IMR-90 (cell line): Measurements from ENCODE around the gene PCBP4. TPM values are rescaled to one million over a fixed set of nuclear protein-coding genes. Genes with fewer than 3 reads are reported as not detected.

Experiments
- ATAC-seq: fragments of 200-7000 bp; cut with Tn5 transposase; 2 replicates; pipeline ENCODE4 v1.9.1; 2020; ENCODE audit warnings: low read depth, mild to moderate bottlenecking, moderate library complexity
- BruUV-seq: library from RNA; stranded (reverse); fragments of 400-500 nt; replicated peaks from 2 replicates; lab custom pipeline; 2021; lab: Mats Ljungman, UMichigan
- CTCF ChIA-PET: fragments of 300-600 bp; formaldehyde crosslinking; extraction: SDS; loops from one replicate; lab custom pipeline; 2021; ENCODE audit warnings: antibody characterized with exemption; lab: Yijun Ruan, JAX
- POLR2A ChIA-PET: fragments of 300-600 bp; sonication (Branson Sonifier 250); formaldehyde crosslinking; loops from one replicate; lab custom pipeline; 2022; ENCODE audit warnings: antibody characterized with exemption; ENCODE audit not compliant: unreplicated experiment; lab: Charles Lee
- DNase-seq: peaks from one replicate; pipeline ENCODE4 v3.0.0; 2013
- H2AFZ ChIP-seq: replicated peaks from 2 replicates; pipeline ENCODE3; 2013; ENCODE audit warnings: low read length, mild to moderate bottlenecking; ENCODE audit not compliant: poor library complexity
- H2AK5ac ChIP-seq: 2 replicates; pipeline ENCODE4 v1.6.1; 2013; ENCODE audit warnings: low read depth, low read length, inconsistent platforms
- H2AK9ac ChIP-seq: replicated peaks from 2 replicates; pipeline ENCODE3; 2013; ENCODE audit warnings: mild to moderate bottlenecking, low read depth, low read length, moderate library complexity; ENCODE audit not compliant: poor library complexity
- H2BK120ac ChIP-seq: 2 replicates; pipeline ENCODE4 v1.6.1; 2013; ENCODE audit warnings: low read depth, low read length, inconsistent platforms
- H2BK15ac ChIP-seq: 3 replicates; pipeline ENCODE4 v1.6.1; 2013; ENCODE audit warnings: low read depth, low read length, inconsistent platforms
- H2BK20ac ChIP-seq: 2 replicates; pipeline ENCODE4 v1.6.1; 2013; ENCODE audit warnings: low read depth, mild to moderate bottlenecking, inconsistent platforms, low read length, moderate library complexity
- H2BK5ac ChIP-seq: 2 replicates; pipeline ENCODE4 v1.6.1; 2013; ENCODE audit warnings: mild to moderate bottlenecking, low read depth, low read length, inconsistent platforms; ENCODE audit not compliant: poor library complexity, severe bottlenecking
- H3K14ac ChIP-seq: replicated peaks from 2 replicates; pipeline ENCODE4 v1.6.1; 2013; ENCODE audit warnings: low read depth, low read length, inconsistent platforms
- H3K18ac ChIP-seq: 2 replicates; pipeline ENCODE4 v1.6.1; 2013; ENCODE audit warnings: low read depth, low read length, control low read depth
- H3K23ac ChIP-seq: 2 replicates; pipeline ENCODE4 v1.6.1; 2013; ENCODE audit warnings: low read depth, low read length, inconsistent platforms
- H3K27ac ChIP-seq: 2 replicates; pipeline ENCODE4 v1.5.1; 2013; ENCODE audit warnings: mild to moderate bottlenecking, control low read depth, low read length; ENCODE audit not compliant: insufficient read depth
- H3K27me3 ChIP-seq: 2 replicates; pipeline ENCODE4 v1.6.1; 2013; ENCODE audit warnings: low read length; ENCODE audit not compliant: control insufficient read depth, insufficient read depth
- H3K36me3 ChIP-seq: 2 replicates; pipeline ENCODE4 v1.6.1; 2013; ENCODE audit warnings: low read length, mixed read lengths; ENCODE audit not compliant: control insufficient read depth, insufficient read depth
- H3K4ac ChIP-seq: 2 replicates; pipeline ENCODE4 v1.6.1; 2013; ENCODE audit warnings: low read depth, low read length, inconsistent platforms
- H3K4me1 ChIP-seq: 2 replicates; pipeline ENCODE4 v1.6.1; 2013; ENCODE audit warnings: low read length, mixed read lengths; ENCODE audit not compliant: control insufficient read depth, insufficient read depth
- H3K4me2 ChIP-seq: 2 replicates; pipeline ENCODE4 v1.6.1; 2013; ENCODE audit warnings: low read depth, mild to moderate bottlenecking, control low read depth, low read length, moderate library complexity
- H3K4me3 ChIP-seq: 2 replicates; pipeline ENCODE4 v1.5.1; 2013; ENCODE audit warnings: low read depth, mild to moderate bottlenecking, control low read depth, low read length, moderate library complexity; ENCODE audit not compliant: insufficient read depth
- H3K56ac ChIP-seq: 2 replicates; pipeline ENCODE4 v1.6.1; 2013; ENCODE audit warnings: low read length, inconsistent platforms; ENCODE audit not compliant: insufficient read depth; ENCODE audit errors: extremely low read depth
- H3K79me1 ChIP-seq, 2 experiments: 2 replicates each; pipeline ENCODE4 v1.6.1; 2013; ENCODE audit warnings: low read length in 2 of 2, inconsistent platforms in 1 of 2, low read depth in 1 of 2
- H3K9ac ChIP-seq: 2 replicates; pipeline ENCODE4 v1.6.1; 2013; ENCODE audit warnings: low read depth, low read length, control low read depth
- H3K9me1 ChIP-seq: 2 replicates; pipeline ENCODE4 v1.6.1; 2013; ENCODE audit warnings: low read length, inconsistent platforms; ENCODE audit not compliant: insufficient read depth
- H3K9me3 ChIP-seq: 2 replicates; pipeline ENCODE4 v1.6.1; 2013; ENCODE audit warnings: low read length; ENCODE audit not compliant: control insufficient read depth, insufficient read depth
- H4K20me1 ChIP-seq: 2 replicates; pipeline ENCODE4 v1.6.1; 2013; ENCODE audit warnings: low read length, inconsistent platforms; ENCODE audit not compliant: insufficient read depth
- H4K5ac ChIP-seq: 2 replicates; pipeline ENCODE4 v1.6.1; 2013; ENCODE audit warnings: mild to moderate bottlenecking, low read depth, low read length, control low read depth
- H4K8ac ChIP-seq, 2 experiments: 2 replicates each; pipeline ENCODE4 v1.6.1; 2013; ENCODE audit warnings: low read depth in 2 of 2, low read length in 2 of 2, control low read depth in 1 of 2, inconsistent platforms in 1 of 2
- H4K91ac ChIP-seq: 2 replicates; pipeline ENCODE4 v1.6.1; 2013; ENCODE audit warnings: low read depth, low read length, inconsistent platforms; ENCODE audit not compliant: insufficient read depth
- BHLHE40 ChIP-seq: fragments of 150-350 bp; IDR thresholded peaks from 2 replicates; pipeline ENCODE4 v1.6.1; 2016; ENCODE audit warnings: mild to moderate bottlenecking, low read depth, low read length
- MAFK ChIP-seq: IDR thresholded peaks from 2 replicates; pipeline ENCODE4 v1.6.1; 2012; ENCODE audit warnings: low read depth, low read length, improper control_type of control experiment
- MAZ ChIP-seq: IDR thresholded peaks from 2 replicates; pipeline ENCODE4 v1.6.1; 2012; ENCODE audit warnings: low read depth, mild to moderate bottlenecking, low read length, improper control_type of control experiment, moderate library complexity, borderline replicate concordance
- MXI1 ChIP-seq: IDR thresholded peaks from 2 replicates; pipeline ENCODE4 v1.6.1; 2012; ENCODE audit warnings: low read depth, mild to moderate bottlenecking, low read length, moderate library complexity, borderline replicate concordance
- RCOR1 ChIP-seq: IDR thresholded peaks from 2 replicates; pipeline ENCODE4 v1.6.1; 2012; ENCODE audit warnings: mild to moderate bottlenecking, low read length, improper control_type of control experiment; ENCODE audit not compliant: insufficient replicate concordance
- RFX5 ChIP-seq: IDR thresholded peaks from 2 replicates; pipeline ENCODE4 v1.8.0; 2012; ENCODE audit warnings: low read depth, mild to moderate bottlenecking, low read length, moderate library complexity
- SMC3 ChIP-seq: fragments of 150-350 bp; IDR thresholded peaks from 2 replicates; pipeline ENCODE4 v1.6.1; 2016; ENCODE audit warnings: low read depth, mild to moderate bottlenecking, antibody characterized with exemption, low read length, moderate library complexity
- USF2 ChIP-seq: fragments of 150-350 bp; IDR thresholded peaks from 2 replicates; pipeline ENCODE4 v1.6.1; 2017; ENCODE audit warnings: mild to moderate bottlenecking, antibody characterized with exemption, low read length, low read depth
- WGBS, 2 experiments: methylation state at CpG; one replicate each; pipeline versions ENCODE4 v1.1.5 to v1.1.7; 2013; ENCODE audit warnings: missing lambda C conversion rate in 2 of 2; ENCODE audit not compliant: insufficient read length in 1 of 2; ENCODE audit errors: extremely low coverage in 2 of 2; 5-methylcytosine and 5-hydroxymethylcytosine counted together
- dilution Hi-C: fragments of 300-500 bp; cut with HindIII; formaldehyde crosslinking; loops from one replicate; pipeline ENCODE4 v1.14.3; 2018; ENCODE audit warnings: low sequenced_read_pairs; ENCODE audit not compliant: unreplicated experiment
- in situ Hi-C: fragments of 300-500 bp; cut with MboI; formaldehyde crosslinking; loops from 3 replicates; pipeline ENCODE4 v1.14.3; 2019; ENCODE audit warnings: low sequenced_read_pairs, inconsistent platforms, mixed read lengths
- intact Hi-C: fragments of 100-400 bp; cut with micrococcal nuclease; formaldehyde crosslinking; loops from 2 replicates; pipeline ENCODE4 v1.10.0; 2022
- polyA plus RNA-seq, 3 experiments: library from polyadenylated mRNA; depleted of rRNA; stranded (reverse); fragments of >200 nt; gene quantifications; 2 replicates each; pipeline ENCODE4 v1.2.3, GENCODE V29; 2012; ENCODE audit warnings: low replicate concordance in 1 of 3
- total RNA-seq: library from RNA; depleted of rRNA; stranded (reverse); fragments of >200 nt; gene quantifications from 2 replicates; pipeline ENCODE4 v1.2.3, GENCODE V29; 2012
- TF ChIP-seq, protein P1 (sequence below): conservative IDR thresholded peaks from 2 replicates; pipeline ENCODE4 v1.5.1; 2012; ENCODE audit warnings: mild to moderate bottlenecking, low read depth, low read length, improper control_type of control experiment

PCBP4 gene
- total and polyA plus RNA-seq, 2 of the 4 experiments (the other 2 are of a cell fraction): 70.8 to 110 TPM

GRCh38 chr3:51974277-51974962, 7.2 kb upstream of the PCBP4 start:
- peak overlapping the region; percentile 70 for H2BK5ac ChIP-seq
- 34% methylated on average over 16 of the region's 30 CpGs; no CpG with 5 or more reads in 1 of the 2 experiments for WGBS, 2 experiments
- H3K18ac ChIP-seq: peak overlapping the region; percentile 50
- H2AFZ ChIP-seq: peak overlapping the region; percentile 97
- dilution Hi-C loops: no loop called here
- H3K9me3 ChIP-seq: no peaks in the 10 kb centered on the region
- peak overlapping the region; percentile 95 for H4K5ac ChIP-seq
- H2BK120ac ChIP-seq: peak overlapping the region; percentile 68
- ATAC-seq: peak; percentile 1
- TF ChIP-seq SMC3: no peak
- TF ChIP-seq MAZ: no peak
- no peak for TF ChIP-seq RFX5
- TF ChIP-seq, protein P1, sequence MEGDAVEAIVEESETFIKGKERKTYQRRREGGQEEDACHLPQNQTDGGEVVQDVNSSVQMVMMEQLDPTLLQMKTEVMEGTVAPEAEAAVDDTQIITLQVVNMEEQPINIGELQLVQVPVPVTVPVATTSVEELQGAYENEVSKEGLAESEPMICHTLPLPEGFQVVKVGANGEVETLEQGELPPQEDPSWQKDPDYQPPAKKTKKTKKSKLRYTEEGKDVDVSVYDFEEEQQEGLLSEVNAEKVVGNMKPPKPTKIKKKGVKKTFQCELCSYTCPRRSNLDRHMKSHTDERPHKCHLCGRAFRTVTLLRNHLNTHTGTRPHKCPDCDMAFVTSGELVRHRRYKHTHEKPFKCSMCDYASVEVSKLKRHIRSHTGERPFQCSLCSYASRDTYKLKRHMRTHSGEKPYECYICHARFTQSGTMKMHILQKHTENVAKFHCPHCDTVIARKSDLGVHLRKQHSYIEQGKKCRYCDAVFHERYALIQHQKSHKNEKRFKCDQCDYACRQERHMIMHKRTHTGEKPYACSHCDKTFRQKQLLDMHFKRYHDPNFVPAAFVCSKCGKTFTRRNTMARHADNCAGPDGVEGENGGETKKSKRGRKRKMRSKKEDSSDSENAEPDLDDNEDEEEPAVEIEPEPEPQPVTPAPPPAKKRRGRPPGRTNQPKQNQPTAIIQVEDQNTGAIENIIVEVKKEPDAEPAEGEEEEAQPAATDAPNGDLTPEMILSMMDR: no peak
- TF ChIP-seq BHLHE40: no peak
- TF ChIP-seq MXI1: no peak
- TF ChIP-seq RCOR1: no peak
- no peak for TF ChIP-seq USF2
- no peak for TF ChIP-seq MAFK
- peak overlapping the region; percentile 84 for H2BK15ac ChIP-seq
- H3K9ac ChIP-seq: peak overlapping the region; percentile 61
- no peaks in the 10 kb centered on the region for H3K27me3 ChIP-seq
- ChIA-PET CTCF (interaction anchor here (0.5 to 1.3 kb wide), 7 partner anchors 8 to 37 kb away, joined by 3 to 10 read pairs (median 4); partner anchors contain the start of gene ACY1), POLR2A (no interaction called here)
- H2AK9ac ChIP-seq: peak overlapping the region; percentile 71
- H2BK20ac ChIP-seq: peak overlapping the region; percentile 72; the same call in 1 of the 2 replicates
- peak overlapping the region; percentile 95 for H3K4ac ChIP-seq
- no TSS peak for BruUV-seq
- peaks cover 13% of the 10 kb centered on the region for H3K4me1 ChIP-seq
- peaks cover 10 to 37% of the 10 kb centered on the region in 2 experiments; a peak in 3 of 4 replicates for H3K79me1 ChIP-seq
- peaks cover 4% of the 10 kb centered on the region; the same call in 1 of the 2 replicates for H4K20me1 ChIP-seq
- H3K4me2 ChIP-seq: peak overlapping the region; percentile 93
- H3K56ac ChIP-seq: peak overlapping the region; percentile 68; the same call in 1 of the 2 replicates
- peaks cover 12% of the 10 kb centered on the region for H3K9me1 ChIP-seq
- H3K36me3 ChIP-seq: no peaks in the 10 kb centered on the region; the same call in 1 of the 2 replicates
- H2AK5ac ChIP-seq: peak overlapping the region; percentile 95
- no peak for DNase-seq
- peak overlapping the region; percentile 90 to 98 for H4K8ac ChIP-seq
- peak overlapping the region; percentile 95 for H3K23ac ChIP-seq
- in situ Hi-C loops: loop anchor here (25.0 kb wide), 1 partner anchor 1637 kb away; the partner anchor contains the start of genes RASSF1, TUSC2 and ZMYND10
- peak overlapping the region; percentile 91 for H4K91ac ChIP-seq
- H3K27ac ChIP-seq: peak overlapping the region; percentile 43
- H3K14ac ChIP-seq: peak overlapping the region; percentile 92
- peak overlapping the region; percentile 44 for H3K4me3 ChIP-seq
- intact Hi-C loops: loop anchor here (1.0 kb wide), 1 partner anchor 32 kb away; the partner anchor contains the start of gene PARP3
